ENCODE data around the gene WDR19.

DNA sequence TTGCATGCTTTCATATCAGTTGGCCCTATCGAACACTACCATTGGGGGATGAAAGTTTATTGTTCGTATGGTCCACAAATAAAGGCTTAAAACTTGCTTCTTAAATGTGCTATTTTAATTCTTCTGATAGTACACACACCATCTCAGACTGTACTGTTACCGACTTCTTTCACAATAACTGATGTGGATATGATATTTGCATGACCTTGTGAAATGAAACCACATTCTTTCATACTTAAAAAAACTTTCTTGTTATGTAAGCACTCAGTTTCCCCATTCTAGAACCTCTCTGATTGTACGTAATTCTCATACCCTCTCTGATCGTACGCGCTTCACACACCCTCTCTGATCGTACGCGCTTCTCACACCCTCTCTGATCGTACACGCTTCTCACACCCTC, 12.0 kb upstream of the WDR19 start:
- TF ChIP-seq, protein P1, sequence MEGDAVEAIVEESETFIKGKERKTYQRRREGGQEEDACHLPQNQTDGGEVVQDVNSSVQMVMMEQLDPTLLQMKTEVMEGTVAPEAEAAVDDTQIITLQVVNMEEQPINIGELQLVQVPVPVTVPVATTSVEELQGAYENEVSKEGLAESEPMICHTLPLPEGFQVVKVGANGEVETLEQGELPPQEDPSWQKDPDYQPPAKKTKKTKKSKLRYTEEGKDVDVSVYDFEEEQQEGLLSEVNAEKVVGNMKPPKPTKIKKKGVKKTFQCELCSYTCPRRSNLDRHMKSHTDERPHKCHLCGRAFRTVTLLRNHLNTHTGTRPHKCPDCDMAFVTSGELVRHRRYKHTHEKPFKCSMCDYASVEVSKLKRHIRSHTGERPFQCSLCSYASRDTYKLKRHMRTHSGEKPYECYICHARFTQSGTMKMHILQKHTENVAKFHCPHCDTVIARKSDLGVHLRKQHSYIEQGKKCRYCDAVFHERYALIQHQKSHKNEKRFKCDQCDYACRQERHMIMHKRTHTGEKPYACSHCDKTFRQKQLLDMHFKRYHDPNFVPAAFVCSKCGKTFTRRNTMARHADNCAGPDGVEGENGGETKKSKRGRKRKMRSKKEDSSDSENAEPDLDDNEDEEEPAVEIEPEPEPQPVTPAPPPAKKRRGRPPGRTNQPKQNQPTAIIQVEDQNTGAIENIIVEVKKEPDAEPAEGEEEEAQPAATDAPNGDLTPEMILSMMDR (IDR thresholded peaks at IDR 0.05), result no peak
- no peak for TF ChIP-seq ZFX (IDR thresholded peaks at IDR 0.05; ENCODE audit: borderline replicate concordance)

Measured in 22Rv1 (cell line).